Esophagus squamous epithelium (tissue), 5 donors: ENCODE data around the gene UGT1A9. TPM values are rescaled to one million over a fixed set of nuclear protein-coding genes. Genes with fewer than 3 reads are reported as not detected.
"Not testable (repeated sequence)": the region's sequence is repeated elsewhere in the genome, so short reads cannot be mapped to it uniquely, and the experiment has no call there.

Experiments used
- DNase-seq: peaks from one replicate; lab custom pipeline; 2025; lab: John Stamatoyannopoulos, UW
- H3K27ac ChIP-seq, 4 donors: fragments of 200-600 bp; sonication (generic); one replicate each; pipeline ENCODE4 v1.5.1; 2016 to 2019; ENCODE audit warnings: mild to moderate bottlenecking in 1 of 4
- H3K27me3 ChIP-seq, 4 donors: fragments of 200-600 bp; sonication (generic); 1 replicate in 3 of 4; 2 replicates in 1 of 4; pipeline versions ENCODE4 v1.5.1 to v1.6.0; 2017 to 2021; ENCODE audit warnings: antibody characterized with exemption in 1 of 4
- H3K36me3 ChIP-seq, 3 donors: fragments of 200-600 bp; sonication (generic); one replicate each; pipeline ENCODE4 v1.5.1; 2016 to 2019
- H3K4me1 ChIP-seq, 3 donors: fragments of 200-600 bp; sonication (generic); one replicate each; pipeline ENCODE4 v1.5.1; 2017 to 2019
- H3K4me3 ChIP-seq, 4 donors: fragments of 200-600 bp; sonication (generic); 1 replicate in 3 of 4; 2 replicates in 1 of 4; pipeline ENCODE4 v1.5.1; 2016 to 2019; ENCODE audit warnings: mild to moderate bottlenecking in 2 of 4, moderate library complexity in 1 of 4
- H3K9me3 ChIP-seq, 3 donors: fragments of 200-600 bp; sonication (generic); one replicate each; pipeline ENCODE4 v1.5.1; 2016 to 2019
- POLR2A ChIP-seq, 4 donors: fragments of 450-650 bp; IDR thresholded peaks; one replicate each; pipeline ENCODE4 v1.6.1; 2017; ENCODE audit warnings: antibody characterized with exemption in 4 of 4, mild to moderate bottlenecking in 4 of 4, moderate library complexity in 3 of 4
- WGBS, 2 donors: methylation state at CpG; one replicate each; pipeline ENCODE4 v1.1.5; 2018; 5-methylcytosine and 5-hydroxymethylcytosine counted together
- intact Hi-C: fragments of 100-400 bp; cut with DNase I; formaldehyde crosslinking; loops from one replicate; pipeline ENCODE4 v1.15.0; 2022
- total RNA-seq, 4 donors: library from RNA; depleted of rRNA; stranded (reverse); fragments of >200 nt; gene quantifications; one replicate each; pipeline ENCODE4 v1.1.0, GENCODE V29; 2016
- TF ChIP-seq, protein P1 (sequence below), 6 experiments: fragments of 450-650 bp in 4 of 6; fragments of 200-600 bp in 2 of 6; sonication (generic) in 2 of 6; IDR thresholded peaks; one replicate each; pipeline ENCODE4 v1.5.1; 2016 to 2019; ENCODE audit warnings: antibody characterized with exemption in 6 of 6, mild to moderate bottlenecking in 4 of 6, moderate library complexity in 4 of 6
- donor health status: DM: yes; HTN: yes; CAD: no.

The UGT1A9 gene
- total RNA-seq, result 1 to 10 TPM in 2 of 4 donors, under 1 TPM in 2; 0.49 to 1.7 (median 1.2) TPM

DNA sequence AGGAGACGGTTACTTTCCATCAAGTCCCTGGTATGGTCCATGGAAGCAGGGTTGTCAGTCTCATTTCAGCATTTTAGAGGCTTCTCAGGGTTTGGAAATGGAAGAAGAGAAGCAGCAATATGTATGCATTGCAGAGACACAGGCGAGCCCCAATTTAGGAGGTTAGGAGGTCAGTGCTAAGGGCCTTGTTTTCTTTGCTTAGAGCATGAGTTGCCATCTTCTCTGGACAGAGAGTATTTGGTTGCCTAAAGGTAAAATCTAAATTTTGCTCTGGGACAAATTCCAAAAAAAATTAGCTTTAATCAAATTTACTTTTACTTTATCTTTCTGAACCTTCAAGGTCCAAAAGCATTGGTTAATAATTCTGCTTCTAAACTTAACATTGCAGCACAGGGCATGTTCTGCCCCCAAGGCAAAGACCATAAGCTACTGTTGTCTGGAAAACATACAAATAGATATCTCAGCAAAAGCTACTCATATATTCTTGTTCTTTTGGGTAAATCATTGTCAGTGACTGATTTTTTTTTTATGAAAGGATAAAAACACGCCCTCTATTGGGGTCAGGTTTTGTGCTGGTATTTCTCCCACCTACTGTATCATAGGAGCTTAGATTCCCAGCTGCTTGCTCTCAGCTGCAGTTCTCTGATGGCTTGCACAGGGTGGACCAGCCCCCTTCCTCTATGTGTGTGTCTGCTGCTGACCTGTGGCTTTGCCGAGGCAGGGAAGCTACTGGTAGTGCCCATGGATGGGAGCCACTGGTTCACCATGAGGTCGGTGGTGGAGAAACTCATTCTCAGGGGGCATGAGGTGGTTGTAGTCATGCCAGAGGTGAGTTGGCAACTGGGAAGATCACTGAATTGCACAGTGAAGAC is at the start of gene UGT1A9:
UGT1A9 (plus strand) TSS at position 609 of the 872 bp plus-strand sequence; CDS start at position 646, 37 bp downstream.
- Histone ChIP-seq H3K27me3 (no peaks in the 10 kb centered on the region), H3K27ac (no peak within 1 kb of the TSS), H3K4me3 (no peak within 1 kb of the TSS), H3K36me3 (no peaks in the 10 kb centered on the region), H3K4me1 (no peaks in the 10 kb centered on the region), H3K9me3 (no peaks in the 10 kb centered on the region)
- 81 to 89% methylated on average over 3 to 5 of the region's 5 CpGs for WGBS, 2 donors
- intact Hi-C loops, result no loop called here
- no peak for DNase-seq
- TF ChIP-seq POLR2A (IDR thresholded peaks at IDR 0.05), result no peak
- TF ChIP-seq, protein P1, sequence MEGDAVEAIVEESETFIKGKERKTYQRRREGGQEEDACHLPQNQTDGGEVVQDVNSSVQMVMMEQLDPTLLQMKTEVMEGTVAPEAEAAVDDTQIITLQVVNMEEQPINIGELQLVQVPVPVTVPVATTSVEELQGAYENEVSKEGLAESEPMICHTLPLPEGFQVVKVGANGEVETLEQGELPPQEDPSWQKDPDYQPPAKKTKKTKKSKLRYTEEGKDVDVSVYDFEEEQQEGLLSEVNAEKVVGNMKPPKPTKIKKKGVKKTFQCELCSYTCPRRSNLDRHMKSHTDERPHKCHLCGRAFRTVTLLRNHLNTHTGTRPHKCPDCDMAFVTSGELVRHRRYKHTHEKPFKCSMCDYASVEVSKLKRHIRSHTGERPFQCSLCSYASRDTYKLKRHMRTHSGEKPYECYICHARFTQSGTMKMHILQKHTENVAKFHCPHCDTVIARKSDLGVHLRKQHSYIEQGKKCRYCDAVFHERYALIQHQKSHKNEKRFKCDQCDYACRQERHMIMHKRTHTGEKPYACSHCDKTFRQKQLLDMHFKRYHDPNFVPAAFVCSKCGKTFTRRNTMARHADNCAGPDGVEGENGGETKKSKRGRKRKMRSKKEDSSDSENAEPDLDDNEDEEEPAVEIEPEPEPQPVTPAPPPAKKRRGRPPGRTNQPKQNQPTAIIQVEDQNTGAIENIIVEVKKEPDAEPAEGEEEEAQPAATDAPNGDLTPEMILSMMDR (IDR thresholded peaks at IDR 0.05), result no peak

DNA sequence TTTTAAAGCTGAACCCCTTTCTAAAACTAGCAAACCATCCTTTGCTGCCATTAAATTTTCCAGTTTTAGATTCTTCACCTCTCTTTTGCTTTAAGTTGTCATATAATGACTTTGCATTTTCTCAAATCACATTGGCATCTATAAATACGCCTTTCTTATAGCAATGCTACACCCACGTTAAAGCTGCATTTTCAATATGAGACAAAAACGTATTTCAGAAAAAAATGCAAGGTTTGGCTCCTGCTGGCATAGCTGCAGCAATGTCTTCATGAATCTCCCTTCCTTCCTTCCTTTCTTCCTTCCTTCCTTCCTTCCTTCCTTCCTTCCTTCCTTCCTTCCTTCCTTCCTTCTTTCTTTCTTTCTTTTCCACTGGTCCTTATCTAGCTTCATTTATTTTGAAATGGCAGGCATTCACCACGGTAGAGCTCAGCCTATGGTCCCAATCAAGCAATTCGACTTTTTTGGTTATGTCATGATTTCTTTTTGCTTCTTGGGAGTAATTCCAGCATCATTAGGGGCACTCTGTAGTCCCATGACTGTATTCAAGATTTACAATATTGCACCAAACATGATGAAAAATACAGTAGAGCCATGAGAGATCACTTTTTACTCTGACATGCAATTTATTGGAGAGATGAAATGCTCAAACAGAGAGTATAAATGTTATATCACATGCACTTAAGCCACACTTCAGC is 44.2 kb upstream of the UGT1A9 start:
- H3K27me3 ChIP-seq, result no peaks in the 10 kb centered on the region
- DNase-seq, result no peak
- H3K4me3 ChIP-seq, result no peak overlapping the region
- no peaks in the 10 kb centered on the region for H3K36me3 ChIP-seq
- intact Hi-C loops, result no loop called here
- H3K27ac ChIP-seq, result no peak overlapping the region
- TF ChIP-seq POLR2A (IDR thresholded peaks at IDR 0.05), result no peak
- TF ChIP-seq, protein P1 (IDR thresholded peaks at IDR 0.05), result no peak
- no peaks in the 10 kb centered on the region for H3K4me1 ChIP-seq
- H3K9me3 ChIP-seq, result peaks cover 0 to 14% (median 0%) of the 10 kb centered on the region in 3 donors
- WGBS, 2 donors, result 52 to 58% methylated on average over 5 of the region's 5 CpGs

DNA sequence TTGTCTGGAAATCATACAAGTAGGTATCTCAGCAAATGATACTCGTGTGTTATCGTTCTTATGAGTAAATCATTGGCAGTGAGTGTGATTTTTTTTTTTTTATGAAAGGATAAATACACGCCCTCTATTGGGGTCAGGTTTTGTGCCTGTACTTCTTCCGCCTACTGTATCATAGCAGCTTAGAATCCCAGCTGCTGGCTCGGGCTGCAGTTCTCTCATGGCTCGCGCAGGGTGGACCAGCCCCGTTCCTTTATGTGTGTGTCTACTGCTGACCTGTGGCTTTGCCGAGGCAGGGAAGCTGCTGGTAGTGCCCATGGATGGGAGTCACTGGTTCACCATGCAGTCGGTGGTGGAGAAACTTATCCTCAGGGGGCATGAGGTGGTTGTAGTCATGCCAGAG is 35.4 kb upstream of the UGT1A9 start, which contains the start of gene UGT1A10:
UGT1A10 (plus strand) TSS at position 143 of the 400 bp plus-strand sequence; CDS start at position 218, 75 bp downstream.
- intact Hi-C loops, H3K9me3 ChIP-seq, H3K36me3 ChIP-seq, H3K4me1 ChIP-seq, H3K27me3 ChIP-seq, DNase-seq: not testable (repeated sequence)
- peak within 1 kb of the TSS; percentile 11 to 32 (median 16) for H3K4me3 ChIP-seq
- H3K27ac ChIP-seq, result peak within 1 kb of the TSS in 2 of 4 donors; percentile 13 to 36
- WGBS, 2 donors, result 67 to 74% methylated on average over 5 to 8 of the region's 10 CpGs

DNA sequence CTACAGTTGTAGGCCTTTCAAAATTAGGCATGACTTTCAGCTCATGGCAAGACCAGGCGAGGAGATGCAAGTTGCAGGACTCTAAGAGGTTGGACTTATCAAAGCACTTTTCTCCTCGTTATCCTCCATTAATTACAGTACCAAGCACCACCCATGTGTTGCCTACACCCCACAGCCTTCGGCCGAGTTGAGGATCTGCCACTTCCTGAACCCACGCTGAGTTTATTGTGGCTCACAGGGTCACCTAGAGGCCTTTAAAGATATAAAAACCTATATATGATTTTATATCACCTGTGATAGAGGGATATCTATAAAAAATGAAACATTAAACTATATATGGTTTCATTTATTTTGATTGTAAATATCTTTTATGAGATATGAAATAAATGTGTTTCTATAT is 32.9 kb upstream of the UGT1A9 start:
- H3K36me3 ChIP-seq, result no peaks in the 10 kb centered on the region
- intact Hi-C loops, result no loop called here
- H3K4me3 ChIP-seq, result peak overlapping the region in 2 of 4 donors; percentile 3 to 15
- peak overlapping the region in 2 of 4 donors; percentile 17 to 20 for H3K27ac ChIP-seq
- peaks cover 0 to 4% (median 0%) of the 10 kb centered on the region in 3 donors for H3K9me3 ChIP-seq
- H3K4me1 ChIP-seq, result peaks cover 0 to 9% (median 3%) of the 10 kb centered on the region in 3 donors
- TF ChIP-seq POLR2A (IDR thresholded peaks at IDR 0.05), result no peak
- TF ChIP-seq, protein P1 (IDR thresholded peaks at IDR 0.05), result peak in 2 of 6 experiments; percentile 17 to 28
- no peaks in the 10 kb centered on the region for H3K27me3 ChIP-seq
- no peak for DNase-seq
- WGBS, 2 donors, result 38% methylated on average over 5 of the region's 5 CpGs

DNA sequence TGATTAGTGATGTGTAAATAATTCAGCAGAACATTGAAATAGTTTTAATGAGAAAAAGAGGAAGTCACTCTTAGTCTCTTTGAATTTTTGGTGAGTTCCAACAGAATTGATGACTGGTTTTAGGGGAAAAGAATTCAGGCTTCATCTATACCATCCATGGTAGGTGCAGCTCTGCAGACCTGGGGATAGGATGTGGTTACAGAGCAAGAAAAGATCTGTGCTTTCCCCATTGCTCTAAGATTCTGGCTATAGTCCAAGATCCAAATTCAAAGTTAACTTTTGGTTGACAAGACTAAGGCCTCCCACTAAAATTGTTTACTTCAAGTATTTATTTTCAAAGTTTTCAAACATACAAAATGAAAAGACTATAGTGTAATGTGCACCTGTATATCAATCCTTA is 31.8 kb upstream of the UGT1A9 start:
- TF ChIP-seq POLR2A (IDR thresholded peaks at IDR 0.05), result no peak
- TF ChIP-seq, protein P1 (IDR thresholded peaks at IDR 0.05), result no peak
- intact Hi-C loops, result loop anchor here (10.0 kb wide), 1 partner anchor 165 kb away; no protein-coding TSS in a partner anchor
- H3K27me3 ChIP-seq, result no peaks in the 10 kb centered on the region
- no peaks in the 10 kb centered on the region for H3K36me3 ChIP-seq
- no peak for DNase-seq
- H3K4me3 ChIP-seq, result no peak overlapping the region
- H3K9me3 ChIP-seq, result peaks cover 0 to 4% (median 0%) of the 10 kb centered on the region in 3 donors
- H3K4me1 ChIP-seq, result peaks cover 0 to 9% (median 3%) of the 10 kb centered on the region in 3 donors
- H3K27ac ChIP-seq, result no peak overlapping the region
